Bronchial epithelial cell (primary cell): ENCODE data around the gene ADGRD1. TPM values are rescaled to one million over a fixed set of nuclear protein-coding genes. Genes with fewer than 3 reads are reported as not detected.
"Not testable (repeated sequence)": the region's sequence is repeated elsewhere in the genome, so short reads cannot be mapped to it uniquely, and the experiment has no call there.

ENCODE experiments used
- DNase-seq: peaks from one replicate; pipeline ENCODE4 v3.0.0-alpha.2; 2010; ENCODE audit warnings: low read depth
- FAIRE-seq: peaks from 2 replicates; lab custom pipeline; 2011; peaks lifted over from hg19 to GRCh38; lab: Jason Lieb, UNC
- H3K27me3 ChIP-seq: 2 replicates; pipeline ENCODE4 v1.5.1; 2011; ENCODE audit warnings: low read length; ENCODE audit not compliant: control insufficient read depth, insufficient read depth
- H3K36me3 ChIP-seq: 2 replicates; pipeline ENCODE4 v1.5.1; 2011; ENCODE audit warnings: low read length; ENCODE audit not compliant: control insufficient read depth, insufficient read depth
- H3K4me3 ChIP-seq: 2 replicates; pipeline ENCODE4 v1.5.1; 2011; ENCODE audit warnings: mild to moderate bottlenecking, low read depth, low read length, control low read depth
- CTCF ChIP-seq: IDR thresholded peaks from 2 replicates; pipeline ENCODE4 v1.5.1; 2011; ENCODE audit warnings: mild to moderate bottlenecking, moderate library complexity, low read length, control low read depth, inconsistent platforms; ENCODE audit not compliant: insufficient read depth, severe bottlenecking
- total RNA-seq: library from RNA; depleted of rRNA; stranded (reverse); fragments of >200 nt; gene quantifications from 2 replicates; pipeline ENCODE4 v1.2.1, GENCODE V29; 2014

The ADGRD1 gene
- total RNA-seq, 1 donor from 2014 or later = not detected

DNA sequence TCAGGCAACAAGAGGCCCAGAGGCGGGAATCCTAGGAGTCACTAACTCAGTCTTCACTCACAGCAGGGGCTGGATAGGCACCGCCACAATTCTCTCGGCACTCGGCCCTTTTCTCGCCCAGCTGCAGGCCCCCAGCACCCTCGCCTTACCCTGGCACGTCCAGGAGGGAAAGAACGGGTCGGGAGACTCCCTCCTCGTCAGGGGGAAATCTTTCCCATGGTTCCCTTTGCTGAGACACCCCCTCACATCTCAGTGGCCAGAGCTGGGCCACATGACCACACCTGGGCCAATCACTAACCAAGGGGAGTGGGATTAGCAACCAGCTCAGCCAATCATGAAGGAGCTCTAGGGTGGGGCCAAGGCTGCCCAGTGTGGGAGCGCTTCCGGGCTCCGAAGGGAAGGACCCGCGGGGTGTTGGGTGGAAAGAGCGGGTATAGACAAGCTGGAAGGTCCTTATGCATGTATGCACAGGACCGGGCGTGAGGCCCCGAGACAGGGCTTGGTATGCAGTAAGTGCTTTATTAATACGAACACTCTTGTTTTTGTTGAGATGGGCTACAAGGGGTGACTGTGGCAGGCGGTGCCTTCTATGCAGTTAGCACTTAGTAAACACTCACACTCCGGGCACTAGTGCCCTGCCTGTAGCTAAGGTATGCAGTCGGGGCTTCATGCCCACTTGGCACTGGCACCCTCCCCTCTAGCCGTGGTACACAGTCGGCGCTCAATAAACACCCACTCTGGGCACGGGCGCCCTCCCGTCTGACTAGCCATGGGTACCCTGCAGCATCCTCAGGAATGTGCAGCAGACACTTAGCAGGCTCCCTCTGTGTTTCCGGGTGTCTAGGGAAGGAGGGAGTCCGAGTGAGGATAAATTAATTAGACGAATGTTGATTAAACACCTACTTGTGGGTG lies 40.3 kb downstream of the ADGRD1 start:
- Histone ChIP-seq H3K4me3 (no peak overlapping the region), H3K27me3 (no peaks in the 10 kb centered on the region), H3K36me3 (no peaks in the 10 kb centered on the region)
- no peak for TF ChIP-seq CTCF
- DNase-seq (no peak), FAIRE-seq (no peak)

- Histone ChIP-seq H3K27me3 (no peaks in the 10 kb centered on the region), H3K4me3 (no peak overlapping the region), H3K36me3 (no peaks in the 10 kb centered on the region)
- no peak for FAIRE-seq
- DNase-seq = no peak
- no peak for TF ChIP-seq CTCF
Observed at GRCh38 chr12:130994821-130995375, 41.2 kb downstream of the ADGRD1 start.

DNA sequence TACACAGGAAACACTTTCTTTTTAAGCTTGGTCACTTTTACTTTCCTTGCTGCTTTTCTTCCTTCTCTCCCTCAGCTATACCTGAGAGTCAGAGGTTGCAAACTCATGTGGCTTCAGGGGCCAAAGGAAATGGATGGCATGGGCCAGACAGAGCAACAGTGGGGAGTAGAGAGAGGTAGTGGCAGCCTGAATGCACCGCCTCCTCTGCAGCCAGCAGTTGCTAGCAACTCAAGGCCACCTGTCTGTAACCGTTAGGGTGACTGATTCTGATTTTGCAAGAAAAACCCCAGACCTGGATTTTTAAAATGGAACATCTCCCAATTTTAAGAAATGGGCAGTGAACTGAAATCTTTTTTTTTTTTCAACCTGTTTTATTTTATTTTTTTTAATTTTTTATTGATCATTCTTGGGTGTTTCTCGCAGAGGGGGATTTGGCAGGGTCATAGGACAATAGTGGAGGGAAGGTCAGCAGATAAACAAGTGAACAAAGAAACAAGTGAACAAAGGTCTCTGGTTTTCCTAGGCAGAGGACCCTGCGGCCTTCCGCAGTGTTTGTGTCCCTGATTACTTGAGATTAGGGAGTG lies 41.8 kb downstream of the ADGRD1 start:
- H3K4me3 ChIP-seq, DNase-seq, H3K27me3 ChIP-seq, FAIRE-seq, H3K36me3 ChIP-seq: not testable (repeated sequence)

GRCh38 chr12:130998136-130998535 lies 44.4 kb downstream of the ADGRD1 start:
- no peak for TF ChIP-seq CTCF
- H3K27me3 ChIP-seq = no peaks in the 10 kb centered on the region
- H3K4me3 ChIP-seq = no peak overlapping the region
- DNase-seq (no peak), FAIRE-seq (no peak)
- no peaks in the 10 kb centered on the region for H3K36me3 ChIP-seq

DNA sequence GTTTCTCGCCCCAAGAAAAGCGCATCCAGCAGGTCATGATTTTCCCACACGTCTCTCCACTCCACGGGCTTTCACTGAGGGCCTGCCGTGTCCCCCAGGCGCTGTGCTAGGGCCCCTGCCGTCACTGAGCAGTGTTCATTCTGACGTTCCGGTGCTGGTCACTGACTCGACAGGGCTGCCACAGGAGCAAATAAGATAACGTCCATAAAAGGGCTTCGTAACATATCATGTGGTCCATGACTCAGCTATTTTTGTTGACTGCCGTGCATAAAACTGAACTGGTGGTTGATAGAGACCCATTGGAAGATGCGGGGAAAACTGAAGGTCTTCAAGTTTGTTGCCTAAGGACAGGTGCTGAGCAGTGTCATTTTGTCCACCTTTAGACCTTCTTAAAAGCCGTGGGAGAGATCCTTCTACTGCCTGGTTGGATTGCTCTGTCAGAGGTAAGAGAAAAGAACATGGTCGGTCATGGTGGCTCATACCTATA lies 46.3 kb downstream of the ADGRD1 start:
- no peak for TF ChIP-seq CTCF
- no peaks in the 10 kb centered on the region for H3K27me3 ChIP-seq
- no peak for FAIRE-seq

DNA sequence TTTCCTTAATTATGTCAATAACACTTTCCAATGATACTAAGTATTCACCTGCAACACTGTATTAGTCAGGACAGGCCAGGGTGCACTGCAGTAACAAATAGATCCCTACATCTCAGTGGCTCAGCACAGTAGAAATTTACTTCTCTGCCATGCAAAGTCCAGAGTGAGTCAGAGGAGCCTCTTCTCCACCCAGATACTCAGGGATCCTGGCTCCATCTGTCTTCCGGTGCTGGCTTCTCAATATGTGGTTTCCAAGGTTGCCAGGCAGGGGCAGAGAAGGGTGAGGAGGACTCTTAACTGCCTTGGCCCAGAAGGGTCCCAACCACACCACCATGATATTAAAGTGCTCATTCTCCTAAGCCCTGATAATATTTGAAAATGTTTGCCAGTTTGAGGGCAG lies 47.8 kb downstream of the ADGRD1 start:
- no peak for FAIRE-seq
- no peak for TF ChIP-seq CTCF
- H3K27me3 ChIP-seq = no peaks in the 10 kb centered on the region
- no peak for DNase-seq
- no peaks in the 10 kb centered on the region for H3K36me3 ChIP-seq
- no peak overlapping the region for H3K4me3 ChIP-seq

More for the DNA sequence above, 46.3 kb downstream of the ADGRD1 start:
- no peak for DNase-seq
- Histone ChIP-seq H3K4me3 (no peak overlapping the region), H3K36me3 (no peaks in the 10 kb centered on the region)
